Hepatocyte (in vitro differentiated cells): ENCODE results near the gene ZSCAN32. TPM values are rescaled to one million over a fixed set of nuclear protein-coding genes. Genes with fewer than 3 reads are reported as not detected.

Experiments used
- DNase-seq: peaks from one replicate; pipeline ENCODE4 v3.0.0-alpha.2; 2016; ENCODE audit warnings: low spot score
- H2AFZ ChIP-seq: fragments of 200-600 bp; sonication (generic); 2 replicates; pipeline ENCODE4 v1.6.0; 2016; ENCODE audit warnings: antibody characterized with exemption, mild to moderate bottlenecking
- H3K27ac ChIP-seq: fragments of 200-600 bp; sonication (generic); 2 replicates; pipeline ENCODE4 v1.5.1; 2016; ENCODE audit warnings: mild to moderate bottlenecking
- H3K27me3 ChIP-seq: fragments of 200-600 bp; sonication (generic); 2 replicates; pipeline ENCODE4 v1.6.1; 2016
- H3K36me3 ChIP-seq: fragments of 200-600 bp; sonication (generic); replicated peaks from 2 replicates; pipeline ENCODE4 v1.5.1; 2016; ENCODE audit warnings: low read depth; ENCODE audit not compliant: insufficient read depth
- H3K4me1 ChIP-seq: fragments of 200-600 bp; sonication (generic); 2 replicates; pipeline ENCODE4 v1.5.1; 2016; ENCODE audit warnings: mild to moderate bottlenecking, moderate library complexity; ENCODE audit not compliant: insufficient read depth
- H3K4me2 ChIP-seq: fragments of 200-600 bp; sonication (generic); 2 replicates; pipeline ENCODE4 v1.6.0; 2016
- H3K4me3 ChIP-seq: fragments of 200-600 bp; sonication (generic); 2 replicates; pipeline ENCODE4 v1.5.1; 2016; ENCODE audit warnings: mild to moderate bottlenecking
- H3K79me2 ChIP-seq: fragments of 200-600 bp; sonication (generic); 2 replicates; pipeline ENCODE4 v1.6.0; 2017; ENCODE audit warnings: mild to moderate bottlenecking
- H3K9me2 ChIP-seq: fragments of 200-600 bp; sonication (generic); replicated peaks from 2 replicates; pipeline ENCODE4 v1.6.0; 2017; ENCODE audit warnings: mild to moderate bottlenecking; ENCODE audit not compliant: insufficient read depth
- H3K9me3 ChIP-seq: fragments of 200-600 bp; sonication (generic); 2 replicates; pipeline ENCODE4 v1.5.1; 2016; ENCODE audit warnings: low read depth, mild to moderate bottlenecking
- H4K20me1 ChIP-seq: fragments of 200-600 bp; sonication (generic); 2 replicates; pipeline ENCODE4 v1.6.0; 2016; ENCODE audit warnings: mild to moderate bottlenecking; ENCODE audit not compliant: insufficient read depth, poor library complexity, severe bottlenecking
- CTCF ChIP-seq: fragments of 200-600 bp; sonication (generic); IDR thresholded peaks from 2 replicates; pipeline ENCODE4 v1.5.1; 2016; ENCODE audit warnings: antibody characterized with exemption, mild to moderate bottlenecking; ENCODE audit not compliant: poor library complexity
- EZH2 ChIP-seq: fragments of 200-600 bp; sonication (generic); IDR thresholded peaks from 2 replicates; pipeline ENCODE4 v1.6.1; 2016; ENCODE audit warnings: antibody characterized with exemption, mild to moderate bottlenecking, borderline replicate concordance
- EZH2phosphoT487 ChIP-seq: fragments of 200-600 bp; sonication (generic); IDR thresholded peaks from one replicate; pipeline ENCODE4 v1.6.1; 2018; ENCODE audit warnings: antibody characterized with exemption, mild to moderate bottlenecking, low read depth, moderate library complexity; ENCODE audit not compliant: unreplicated experiment, severe bottlenecking
- WGBS: methylation state at CpG from one replicate; pipeline ENCODE4 v1.1.6; 2016; ENCODE audit warnings: low lambda C conversion rate; ENCODE audit errors: missing lambda C conversion rate; 5-methylcytosine and 5-hydroxymethylcytosine counted together
- polyA plus RNA-seq: library from polyadenylated mRNA; unstranded; fragments of >200 nt; fragmentation: Nextera tagmentation; extraction: Ambion mirVana; gene quantifications from 2 replicates; pipeline ENCODE4 v1.2.1, GENCODE V29; 2016
- total RNA-seq: library from RNA; depleted of rRNA; stranded (reverse); fragments of >200 nt; gene quantifications from 2 replicates; pipeline ENCODE4 v1.2.3, GENCODE V29; 2014

The ZSCAN32 gene
- total and polyA plus RNA-seq, 2 experiments from 2014 or later = 6.5 to 9.7 TPM

DNA sequence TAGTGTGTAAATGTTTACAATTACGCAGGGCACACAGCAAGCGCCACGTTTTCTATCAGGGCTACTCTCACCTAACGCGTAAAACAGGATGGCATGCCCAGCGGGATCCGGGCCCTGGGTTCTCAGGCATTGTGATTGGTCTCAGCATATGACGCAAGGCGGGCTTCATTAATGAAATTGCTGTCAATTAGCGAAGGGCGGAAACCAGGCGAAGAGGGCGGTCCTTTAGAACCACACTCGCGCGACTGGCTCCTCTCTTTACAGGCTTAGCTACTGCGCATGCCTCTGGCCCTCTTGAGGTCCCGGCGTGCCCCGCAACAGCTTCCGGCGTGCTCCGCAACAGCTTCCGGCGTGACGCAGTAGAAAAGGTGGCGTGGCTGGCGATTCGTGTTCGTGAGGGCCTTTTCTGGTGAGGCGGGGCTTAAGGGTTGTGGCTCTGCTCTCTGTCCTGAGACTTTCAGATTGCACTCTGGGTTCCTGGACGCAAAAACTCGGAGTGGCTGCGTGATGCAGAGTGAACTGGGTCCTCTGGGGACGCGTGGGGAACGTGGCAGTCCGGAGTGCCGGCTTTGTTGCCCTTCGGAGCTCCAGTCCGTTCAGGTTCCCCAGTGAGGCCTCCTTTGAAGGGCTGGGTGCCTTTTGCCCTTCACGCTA lies 35.9 kb downstream of the ZSCAN32 start:
- Histone ChIP-seq H3K27ac (no peak overlapping the region), H3K36me3 (no peaks in the 10 kb centered on the region), H3K27me3 (no peaks in the 10 kb centered on the region), H3K4me2 (no peak overlapping the region), H3K4me3 (no peak overlapping the region), H4K20me1 (no peaks in the 10 kb centered on the region), H3K9me3 (no peaks in the 10 kb centered on the region), H3K79me2 (no peaks in the 10 kb centered on the region), H3K9me2 (no peaks in the 10 kb centered on the region), H2AFZ (no peak overlapping the region), H3K4me1 (no peaks in the 10 kb centered on the region)
- no peak for DNase-seq
- TF ChIP-seq EZH2 (no peak), CTCF (no peak), EZH2phosphoT487 (no peak)
- WGBS = 93% methylated on average over 42 of the region's 42 CpGs

- WGBS = 85% methylated on average over 7 of the region's 7 CpGs
Measured at GRCh38 chr16:3363793-3364192, 37.0 kb downstream of the ZSCAN32 start.

GRCh38 chr16:3362931-3363330 lies 37.9 kb downstream of the ZSCAN32 start:
- Histone ChIP-seq H3K9me3 (no peaks in the 10 kb centered on the region), H3K4me2 (no peak overlapping the region), H3K4me1 (no peaks in the 10 kb centered on the region), H3K27ac (no peak overlapping the region), H2AFZ (no peak overlapping the region), H3K4me3 (no peak overlapping the region), H4K20me1 (no peaks in the 10 kb centered on the region), H3K27me3 (no peaks in the 10 kb centered on the region), H3K79me2 (no peaks in the 10 kb centered on the region), H3K36me3 (no peaks in the 10 kb centered on the region), H3K9me2 (no peaks in the 10 kb centered on the region)
- DNase-seq = no peak
- TF ChIP-seq CTCF = no peak
- no peak for TF ChIP-seq EZH2phosphoT487
- no peak for TF ChIP-seq EZH2

More at GRCh38 chr16:3363793-3364192, 37.0 kb downstream of the ZSCAN32 start:
- Histone ChIP-seq H3K27me3 (no peaks in the 10 kb centered on the region), H3K79me2 (no peaks in the 10 kb centered on the region), H3K9me3 (no peaks in the 10 kb centered on the region), H3K36me3 (no peaks in the 10 kb centered on the region), H4K20me1 (no peaks in the 10 kb centered on the region), H3K9me2 (no peaks in the 10 kb centered on the region), H2AFZ (no peak overlapping the region), H3K4me1 (no peaks in the 10 kb centered on the region), H3K4me3 (no peak overlapping the region), H3K27ac (no peak overlapping the region), H3K4me2 (no peak overlapping the region)
- TF ChIP-seq EZH2phosphoT487 = no peak
- TF ChIP-seq CTCF = no peak
- TF ChIP-seq EZH2 = no peak
- no peak for DNase-seq

DNA sequence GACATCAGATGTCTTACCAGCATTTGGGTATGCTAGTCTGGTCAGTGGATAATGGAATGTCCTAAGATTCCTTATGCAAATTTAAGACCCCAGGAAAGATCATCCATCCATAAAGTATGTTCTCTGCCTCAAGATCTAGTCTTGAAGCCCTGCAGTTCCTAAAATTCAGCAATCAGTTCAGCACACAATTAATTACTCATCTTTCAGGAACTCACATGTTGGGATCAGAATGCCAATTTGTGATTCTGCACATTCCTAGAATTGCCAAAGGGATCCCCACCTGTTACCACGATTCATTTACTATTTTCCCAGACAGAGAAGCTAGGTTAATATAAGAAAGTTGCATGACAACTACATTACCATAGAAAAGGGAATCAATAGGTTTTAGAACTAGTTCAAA lies 41.9 kb downstream of the ZSCAN32 start:
- Histone ChIP-seq H3K4me3 (no peak overlapping the region), H3K79me2 (no peaks in the 10 kb centered on the region), H3K27me3 (no peaks in the 10 kb centered on the region), H3K4me1 (no peaks in the 10 kb centered on the region), H2AFZ (no peak overlapping the region), H3K27ac (no peak overlapping the region), H4K20me1 (no peaks in the 10 kb centered on the region), H3K36me3 (no peaks in the 10 kb centered on the region), H3K9me2 (no peaks in the 10 kb centered on the region), H3K4me2 (no peak overlapping the region), H3K9me3 (no peaks in the 10 kb centered on the region)
- 30% methylated on average over 1 of the region's 1 CpG for WGBS
- TF ChIP-seq EZH2 (no peak), CTCF (no peak), EZH2phosphoT487 (no peak)
- no peak for DNase-seq
